ENCODE measurements around the gene ODR4.

DNA sequence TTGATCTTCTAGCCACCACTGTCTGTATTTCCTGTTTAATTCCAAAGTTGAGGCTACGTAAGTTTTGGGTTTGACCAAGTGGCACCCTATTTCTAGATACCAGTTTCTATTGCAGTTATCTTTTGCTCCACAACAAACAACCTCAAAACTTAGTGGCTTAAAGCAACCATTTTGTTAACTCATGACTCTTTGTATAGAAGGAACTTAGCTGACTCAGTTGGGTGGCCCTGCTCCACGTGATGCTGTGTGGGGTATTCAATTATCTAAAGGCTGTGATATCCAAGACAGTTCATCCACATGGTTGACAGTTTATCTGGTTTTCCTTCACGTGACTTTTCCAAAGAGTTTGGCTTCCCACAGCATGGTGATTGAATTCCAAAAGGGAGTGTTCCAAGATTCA, 50.5 kb downstream of the ODR4 start:
- TF ChIP-seq POLR2A (IDR thresholded peaks at IDR 0.05) = no peak
- TF ChIP-seq CTCF (IDR thresholded peaks at IDR 0.05 in 4 of 5, conservative IDR thresholded peaks at IDR 0.05 in 1 of 5) = no peak

Data from gastrocnemius medialis (tissue), 4 donors.